NT2/D1 (cell line): ENCODE measurements around the gene CPXM2.

Experiments
- YY1 ChIP-seq: IDR thresholded peaks from 2 replicates; pipeline ENCODE4 v1.6.1; 2011; ENCODE audit not compliant: insufficient read length, insufficient read depth
- ZNF274 ChIP-seq: IDR thresholded peaks from 2 replicates; pipeline ENCODE4 v1.6.1; 2011; ENCODE audit warnings: mild to moderate bottlenecking, low read depth, low read length

DNA sequence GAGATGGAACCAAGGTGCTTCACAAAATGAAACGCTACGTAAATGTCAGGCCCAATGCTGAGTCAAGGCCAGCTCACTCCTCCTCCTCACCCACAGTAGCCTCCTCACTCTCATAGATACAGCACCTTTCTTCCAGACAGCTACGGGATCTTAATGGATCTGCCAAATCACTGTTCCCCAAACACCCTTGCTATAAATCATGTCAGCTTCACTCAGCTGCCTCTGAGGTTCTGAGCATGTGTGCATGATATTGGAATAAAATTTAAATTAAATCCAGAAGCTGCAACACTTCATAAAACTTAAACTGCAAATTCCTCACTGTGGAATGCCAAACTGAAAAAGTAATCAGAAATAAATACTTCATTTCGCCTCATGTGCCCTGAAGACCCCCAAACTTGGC is 14.7 kb upstream of the CPXM2 start:
- TF ChIP-seq YY1 (no peak), ZNF274 (no peak)
